RKO (cell line): ENCODE measurements around the gene BNC2.
A peak's percentile ranks its signal among the peaks of the same experiment; 100 is the strongest.

Source experiments
- DNase-seq: peaks from one replicate; pipeline ENCODE4 v3.0.0-alpha.2; 2016; ENCODE audit warnings: low spot score

BNC2 gene

DNA sequence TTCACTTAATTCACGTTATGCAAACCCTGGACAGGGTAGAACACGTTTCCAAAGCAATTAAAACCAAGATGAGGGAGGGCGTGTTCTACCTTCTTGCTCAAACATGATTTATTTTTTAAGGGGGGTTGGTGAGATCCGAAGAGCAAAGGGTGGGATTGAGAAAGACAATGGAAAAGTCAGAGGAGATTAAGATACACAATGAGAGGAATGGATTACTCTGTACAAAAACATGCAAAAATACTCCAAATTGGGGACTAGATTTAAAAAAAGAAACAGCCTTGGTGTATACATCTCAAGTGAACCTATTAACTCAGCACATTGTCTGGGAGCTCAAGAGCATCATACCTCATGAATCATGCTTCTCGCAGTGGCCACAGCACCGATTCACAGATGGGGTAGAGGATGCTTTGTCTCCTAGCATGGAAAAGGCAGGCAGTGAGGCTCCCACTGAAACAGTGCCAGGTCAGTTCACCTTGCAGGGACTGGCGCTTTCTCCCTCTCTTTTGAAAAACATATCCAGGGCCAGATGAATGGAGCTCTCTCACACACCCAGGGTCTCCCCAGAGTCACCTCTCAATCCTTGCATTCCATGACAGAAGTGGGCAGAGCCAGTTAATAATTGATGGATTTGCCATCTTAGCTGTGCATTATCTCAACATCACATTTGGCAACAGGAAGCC, 459.7 kb downstream of the BNC2 start:
- DNase-seq = peak; percentile 24

DNA sequence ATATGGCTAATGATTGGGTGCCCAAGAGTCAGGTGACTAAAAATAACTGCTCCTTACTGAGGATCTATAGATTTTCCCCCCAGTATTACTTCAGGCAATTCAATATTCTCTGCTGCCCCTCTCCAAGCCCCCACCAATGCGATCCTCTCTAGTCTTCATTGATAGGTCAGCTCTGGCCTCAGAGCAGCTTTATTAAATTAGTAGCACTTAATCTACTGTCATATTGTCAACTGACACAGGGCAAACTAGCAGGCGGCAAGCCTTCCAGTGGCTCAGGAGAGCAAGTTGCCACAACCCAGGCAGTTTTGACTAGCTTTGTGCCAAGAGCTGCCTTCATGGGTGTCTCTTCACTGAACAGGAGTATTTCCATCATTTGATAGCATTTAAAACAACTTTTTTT, 462.9 kb downstream of the BNC2 start:
- DNase-seq = no peak

DNA sequence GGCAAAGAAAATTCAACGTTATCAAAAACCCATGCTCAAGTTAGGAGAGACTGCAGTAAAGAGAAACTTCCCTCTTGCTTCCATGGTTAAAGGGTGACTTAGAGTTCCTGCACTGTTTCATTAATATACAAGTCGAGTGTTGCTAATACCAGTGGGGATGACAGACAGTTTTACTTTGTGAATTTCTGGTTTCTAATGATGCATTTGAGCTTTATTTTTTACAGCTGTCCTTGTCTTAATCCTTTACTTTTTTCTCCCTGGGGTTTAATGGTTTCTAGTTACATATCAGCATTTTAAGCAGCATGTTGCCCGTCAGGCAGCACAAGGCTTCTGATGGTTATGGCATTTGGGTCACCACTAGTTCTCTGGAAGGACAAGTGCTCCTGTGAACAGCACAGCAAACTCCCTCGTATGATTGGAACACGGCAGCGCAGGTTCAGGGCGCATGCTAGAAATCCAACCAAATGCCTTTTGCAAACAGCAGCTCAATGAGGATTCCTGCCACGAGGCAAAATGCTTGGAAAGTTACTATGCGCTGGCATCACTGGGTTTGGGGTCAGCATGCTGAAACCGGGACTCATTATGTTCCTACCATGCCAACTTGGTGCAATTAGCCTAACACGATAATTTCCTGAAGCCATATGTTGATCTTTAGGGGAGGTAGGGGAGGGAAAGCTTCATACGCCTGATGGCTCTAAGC, 463.8 kb downstream of the BNC2 start:
- no peak for DNase-seq

DNA sequence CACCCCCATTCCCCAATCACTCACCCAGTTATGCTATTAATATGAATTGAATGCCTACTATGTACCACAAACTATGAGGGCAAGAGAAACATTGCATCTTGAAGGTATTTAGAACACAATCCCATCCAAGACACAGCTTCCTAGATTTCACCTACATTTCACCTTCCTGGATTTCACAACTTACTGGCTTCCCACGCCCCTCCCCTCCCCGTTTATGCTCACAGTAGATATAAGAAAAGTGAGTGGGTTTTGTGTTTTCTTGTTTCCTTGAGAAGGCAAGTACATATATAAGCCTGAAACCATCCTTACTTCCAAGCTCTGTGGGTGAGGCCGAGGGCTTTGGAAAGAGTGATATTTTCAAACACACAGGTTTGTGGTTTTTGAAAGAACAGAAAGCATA, 465.0 kb downstream of the BNC2 start:
- no peak for DNase-seq

DNA sequence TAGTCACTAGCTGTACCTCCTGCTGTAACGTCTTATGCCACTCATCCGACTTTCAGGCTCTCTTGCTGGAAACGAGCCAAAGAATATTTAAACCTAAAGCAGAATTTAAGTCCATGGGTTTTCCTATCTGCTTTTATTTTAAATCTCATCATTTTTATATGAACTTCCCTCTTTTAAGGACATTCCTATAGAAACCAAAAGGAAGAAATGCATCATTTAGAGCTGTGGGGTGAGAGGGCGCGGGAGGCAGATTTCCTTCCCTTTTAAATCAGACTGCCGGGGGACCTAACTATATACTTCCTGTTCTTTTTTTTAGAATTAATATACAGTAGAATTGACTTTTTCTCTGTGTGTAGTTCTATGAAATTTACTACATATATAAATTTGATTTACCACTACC, 468.8 kb downstream of the BNC2 start:
- DNase-seq = no peak

DNA sequence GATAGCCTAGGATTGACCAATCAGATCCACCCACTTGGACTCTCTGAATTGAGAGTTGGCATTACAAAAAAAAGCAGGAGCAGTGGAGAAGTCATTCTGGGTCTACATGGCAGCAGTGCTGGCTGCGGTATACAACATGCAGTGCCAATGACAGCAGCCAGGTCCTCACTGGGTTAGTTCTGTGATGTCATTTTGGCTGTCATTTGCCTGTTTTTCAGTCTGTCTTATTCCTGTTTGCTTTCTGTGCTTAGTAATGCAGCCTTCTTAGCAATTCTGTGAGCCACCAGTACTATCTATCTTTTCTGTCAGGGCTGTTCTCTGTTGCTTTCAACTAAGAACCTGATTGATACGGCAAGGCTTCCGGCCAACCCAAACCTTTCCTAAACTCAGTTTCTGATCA, 471.8 kb downstream of the BNC2 start:
- DNase-seq = no peak

DNA sequence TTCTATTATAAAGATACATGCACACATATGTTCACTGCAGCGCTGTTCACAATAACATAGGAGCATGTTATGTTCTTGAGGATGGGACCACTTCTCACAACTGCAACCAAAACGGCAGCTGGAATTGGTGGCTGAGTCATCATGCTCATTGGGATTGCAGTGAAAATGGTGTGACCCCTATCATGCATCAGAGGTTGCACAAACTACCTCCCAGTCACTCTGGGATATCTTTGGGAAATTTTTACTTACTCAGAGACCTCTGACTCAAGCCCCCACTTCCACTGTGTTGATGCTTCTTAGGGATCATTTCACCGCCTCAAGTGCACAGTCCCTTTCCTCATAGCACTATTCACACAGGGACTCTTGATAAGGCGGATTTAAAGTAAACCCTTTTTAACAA, 474.1 kb downstream of the BNC2 start:
- peak; percentile 44 for DNase-seq

DNA sequence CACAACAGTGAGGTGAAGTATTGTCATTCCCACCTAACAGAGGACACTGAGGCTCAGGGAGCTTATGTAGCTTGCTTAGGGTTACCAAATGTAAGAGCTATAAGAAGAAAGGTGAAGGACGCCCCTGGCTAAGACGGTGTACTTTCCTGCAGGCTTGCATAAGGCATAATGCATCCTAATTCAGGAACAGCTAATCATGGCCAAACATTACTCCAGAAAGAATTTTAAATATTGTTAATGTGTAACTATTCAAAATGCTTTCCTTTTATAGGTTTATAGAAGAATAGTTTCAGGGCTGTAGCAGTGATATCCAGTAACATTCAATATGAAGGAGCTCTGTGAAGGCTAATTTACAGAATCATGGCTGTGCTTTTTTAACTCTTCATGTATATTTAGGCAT, 479.1 kb downstream of the BNC2 start:
- no peak for DNase-seq

DNA sequence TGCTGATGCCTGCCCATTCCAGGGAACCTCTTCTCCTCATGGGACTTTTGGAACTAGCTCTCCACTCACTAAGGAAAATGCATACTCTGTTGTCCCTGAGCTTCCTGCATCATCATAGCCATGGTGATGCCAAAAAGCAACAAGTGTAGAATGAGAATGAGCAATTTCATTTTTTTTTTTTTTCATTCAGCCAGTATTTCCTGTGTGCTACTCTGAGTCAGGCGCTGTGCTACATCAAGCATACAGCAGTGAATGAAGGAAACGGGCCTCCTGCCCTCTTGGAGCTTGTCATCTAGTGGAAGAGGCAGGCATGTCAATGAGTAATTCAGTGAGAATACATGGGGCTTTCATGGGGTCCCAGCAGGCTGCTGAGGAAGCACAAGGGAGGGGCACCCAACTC, 483.1 kb downstream of the BNC2 start:
- DNase-seq = peak; percentile 40

DNA sequence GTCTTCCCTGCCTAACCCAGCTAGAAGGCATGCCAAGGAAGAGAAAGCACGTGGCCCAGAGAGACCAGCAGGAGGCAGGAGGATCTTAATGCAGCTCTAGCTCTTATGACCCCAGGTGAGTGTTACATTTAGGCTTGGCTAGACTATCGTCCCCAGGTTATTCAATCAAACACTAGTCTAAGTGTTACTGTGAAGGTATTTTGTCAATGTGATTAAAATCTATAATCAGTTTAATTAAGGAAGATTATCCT, 483.7 kb downstream of the BNC2 start:
- no peak for DNase-seq

DNA sequence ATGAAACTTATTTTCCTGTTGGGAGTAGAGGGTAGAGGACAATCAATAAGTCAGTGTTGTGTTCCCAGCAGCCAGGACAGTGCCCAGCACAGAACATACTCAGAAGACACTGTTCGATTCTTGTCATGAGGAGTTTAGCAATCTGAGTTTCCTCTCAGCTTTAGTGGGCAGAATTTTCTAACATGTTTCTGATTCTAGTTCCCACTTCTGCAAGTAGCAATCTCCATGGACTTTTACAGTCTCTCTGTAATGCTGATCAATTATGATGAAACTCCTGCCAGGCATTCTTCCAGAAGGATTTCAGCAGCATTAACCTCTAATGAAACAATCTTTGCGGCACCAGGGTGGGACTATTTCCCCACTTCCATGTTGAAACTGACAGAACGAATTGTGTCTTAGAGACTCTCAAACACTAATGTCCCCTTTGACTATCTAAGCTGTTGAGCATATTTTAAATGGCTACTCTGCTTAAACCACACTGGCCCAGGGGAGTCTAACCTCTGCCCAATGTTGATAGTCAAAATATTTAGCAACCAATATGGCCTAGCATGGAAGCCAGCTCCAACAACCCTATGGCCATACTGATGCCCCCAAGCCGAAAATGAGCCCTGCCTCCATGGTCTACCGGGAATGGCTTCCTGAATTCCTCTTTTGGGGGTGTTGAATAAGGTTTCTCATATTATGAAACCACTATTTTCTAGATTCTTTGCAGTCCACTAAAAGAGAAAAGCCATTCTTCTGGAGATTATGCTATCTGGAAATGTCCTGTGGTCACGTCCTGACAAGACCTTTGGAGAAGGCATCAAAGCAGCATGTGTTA, 484.3 kb downstream of the BNC2 start:
- DNase-seq = no peak

DNA sequence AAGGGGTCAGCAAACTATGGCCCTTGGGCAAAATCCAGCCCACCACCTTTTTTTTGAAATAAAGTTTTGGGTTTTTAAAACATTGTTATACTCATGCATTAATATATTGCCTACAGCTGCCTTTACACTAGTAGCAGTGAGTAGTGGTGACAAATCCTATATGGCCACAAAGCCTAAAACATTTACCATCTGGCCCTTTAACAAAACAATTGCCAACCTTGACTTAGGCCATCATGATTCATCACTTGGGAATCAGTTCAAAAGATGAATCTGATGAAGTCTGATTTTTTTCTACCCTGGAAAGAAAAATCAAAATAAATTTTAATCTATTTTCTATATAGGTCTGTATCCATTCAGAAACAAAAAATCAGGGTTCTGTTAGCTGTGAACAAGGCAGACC, 484.9 kb downstream of the BNC2 start:
- DNase-seq = peak; percentile 80

DNA sequence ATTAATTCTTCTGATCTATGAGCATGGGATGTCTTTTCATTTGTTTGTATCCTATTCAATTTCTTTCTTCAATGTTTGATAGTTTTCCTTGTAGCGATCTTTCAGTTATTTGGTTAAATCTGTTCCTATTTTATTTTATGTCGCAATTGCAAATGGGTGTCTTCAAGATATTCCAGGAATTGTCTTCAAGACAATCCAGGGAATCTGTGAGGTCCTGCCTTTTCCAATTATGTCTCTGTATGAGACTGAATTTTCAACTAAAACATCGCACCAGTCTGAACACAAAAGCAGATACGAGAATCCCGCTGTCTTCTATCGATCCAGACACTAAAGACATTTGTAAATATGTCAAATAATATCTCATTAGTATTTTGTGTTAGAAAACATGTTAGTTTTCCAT, 485.5 kb downstream of the BNC2 start:
- no peak for DNase-seq

DNA sequence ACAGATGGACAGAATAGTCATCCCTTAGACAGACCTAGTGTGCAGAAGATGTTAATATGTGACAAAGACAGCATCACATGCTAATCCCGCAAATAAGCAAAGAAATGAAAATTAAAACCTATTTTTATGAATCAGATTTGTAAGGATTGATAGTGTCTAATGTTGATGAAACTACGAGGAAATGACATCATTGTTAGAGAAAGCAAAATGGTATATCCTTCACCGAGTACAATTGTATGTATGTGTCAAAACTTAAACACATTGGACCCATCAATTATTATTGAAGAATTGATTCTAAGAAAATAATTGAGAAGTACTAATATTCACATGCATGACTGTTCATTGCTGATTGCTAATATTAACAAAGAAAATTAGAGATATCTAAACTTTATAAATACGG, 493.2 kb downstream of the BNC2 start:
- DNase-seq = no peak

DNA sequence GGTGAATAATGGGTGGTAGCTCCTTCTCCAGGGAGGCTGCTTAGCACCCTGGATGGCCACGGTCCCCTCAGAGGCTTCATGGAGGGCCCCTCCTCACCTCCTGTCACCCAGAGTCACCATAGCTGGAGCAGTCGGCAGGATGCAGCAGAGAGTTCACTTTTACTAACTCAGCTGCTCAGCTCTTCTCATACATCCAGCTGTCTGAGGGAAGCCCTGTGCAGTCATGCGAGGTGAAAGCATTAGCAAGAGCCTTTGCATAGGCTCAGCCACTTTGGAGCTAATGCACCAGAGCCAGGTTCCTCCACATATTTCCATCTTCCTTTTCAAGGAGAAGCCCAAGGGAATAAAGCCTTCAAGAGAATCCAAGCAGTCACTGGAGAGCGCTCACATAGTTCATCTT, 499.2 kb downstream of the BNC2 start:
- no peak for DNase-seq

DNA sequence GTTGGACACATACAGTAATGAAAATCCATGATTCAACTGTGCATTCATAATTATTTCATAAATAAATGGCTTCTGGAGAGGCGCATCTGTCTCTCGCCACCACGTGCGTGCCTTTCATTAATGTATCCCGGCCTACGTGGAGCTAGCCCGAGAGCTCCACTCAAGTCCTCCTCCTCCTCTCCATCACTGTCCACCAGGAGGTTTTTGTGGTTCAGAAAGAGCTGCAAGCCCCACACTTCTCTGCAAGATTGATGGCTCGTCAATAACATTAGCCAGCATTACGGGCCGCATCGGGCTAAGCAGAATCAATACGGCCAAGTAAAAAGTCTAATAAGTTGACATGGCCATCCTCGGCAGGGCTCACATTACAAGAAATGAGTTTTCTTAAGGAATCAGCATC, 499.8 kb downstream of the BNC2 start:
- no peak for DNase-seq

DNA sequence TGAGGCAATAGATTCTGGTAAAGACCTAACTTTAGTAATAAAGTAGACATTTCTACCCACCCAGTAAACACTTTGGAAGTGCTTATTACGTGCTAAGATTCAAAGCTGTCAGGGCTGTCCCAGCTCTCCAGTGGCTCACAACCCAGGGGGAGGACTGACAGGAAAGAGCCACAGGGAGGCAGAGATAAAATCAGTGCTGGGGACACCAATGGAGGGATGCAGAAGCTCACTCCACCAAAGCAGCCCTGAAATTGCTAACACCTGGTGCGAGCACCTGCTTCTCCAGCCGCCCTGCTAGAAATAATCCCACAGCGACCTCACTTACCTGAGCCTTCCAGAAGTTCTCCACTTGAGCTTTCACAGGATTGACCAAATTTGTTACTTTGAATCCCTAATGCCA, 501.0 kb downstream of the BNC2 start:
- no peak for DNase-seq

DNA sequence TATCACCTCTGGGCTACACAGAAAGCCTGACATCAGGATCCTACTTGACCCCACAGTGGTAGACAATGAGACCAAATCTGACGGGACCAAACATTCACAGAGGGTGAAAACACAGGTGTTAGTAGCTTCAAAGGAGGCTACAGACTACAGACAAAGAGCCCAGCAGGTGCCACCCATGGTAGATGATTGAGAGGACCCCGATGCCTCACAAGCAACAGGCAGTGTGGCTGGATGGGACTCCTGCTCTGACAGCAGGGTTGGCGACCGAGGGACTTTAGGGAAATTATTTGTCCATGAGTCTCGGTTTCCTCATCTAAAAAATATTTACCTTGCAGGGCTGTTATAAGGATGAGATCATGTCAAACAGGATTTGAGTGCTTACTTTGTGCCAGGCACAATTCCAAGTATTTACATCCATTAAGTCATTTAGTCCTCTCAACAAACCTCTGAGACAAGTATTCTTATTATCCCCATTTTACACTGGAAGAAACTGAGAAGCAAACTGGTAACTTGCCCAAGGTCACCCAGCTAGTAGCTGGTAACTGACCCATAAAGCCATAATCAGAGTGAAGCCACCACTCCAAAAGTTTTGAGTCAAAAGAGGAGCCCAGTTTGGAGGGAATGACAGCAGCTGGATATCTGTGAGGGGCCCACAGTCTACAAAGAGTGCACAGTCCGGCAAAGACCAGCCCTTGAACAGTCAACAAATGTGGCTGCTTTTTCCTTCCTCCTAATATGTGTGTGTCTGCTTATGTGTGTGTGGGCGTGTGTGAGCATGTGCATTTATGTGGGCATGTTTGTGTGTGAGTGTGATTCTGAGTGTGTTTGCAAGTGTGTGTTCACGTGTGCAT, 502.0 kb downstream of the BNC2 start:
- peak; percentile 26 for DNase-seq

DNA sequence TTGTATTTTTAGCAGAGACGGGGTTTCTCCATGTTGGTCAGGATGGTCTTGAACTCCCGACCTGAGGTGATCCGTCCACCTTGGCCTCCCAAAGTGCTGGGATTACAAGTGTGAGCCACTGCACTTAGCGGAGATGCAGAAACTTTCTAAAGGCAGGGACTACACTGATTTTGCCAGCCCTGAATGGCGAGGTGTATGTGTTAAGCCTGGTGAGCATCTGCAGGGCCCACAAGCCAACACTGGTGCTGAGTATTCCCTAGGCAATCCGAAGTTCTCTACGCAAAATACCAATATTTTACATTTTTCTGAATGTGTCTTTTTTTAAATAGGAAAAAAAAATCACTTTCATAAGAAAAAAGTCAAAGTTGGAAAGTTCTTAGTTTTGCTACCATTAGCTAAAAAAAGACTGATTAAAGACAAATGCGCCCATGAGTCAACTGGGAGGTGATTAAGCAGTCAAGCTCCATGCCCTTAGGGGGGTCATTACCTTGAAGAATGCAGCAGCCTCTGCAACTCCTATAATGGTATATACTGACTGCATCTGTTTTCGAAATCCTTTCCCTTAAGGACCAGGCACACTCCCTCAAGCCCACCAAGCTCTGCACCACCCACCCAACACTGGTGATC, 502.8 kb downstream of the BNC2 start:
- DNase-seq = no peak

DNA sequence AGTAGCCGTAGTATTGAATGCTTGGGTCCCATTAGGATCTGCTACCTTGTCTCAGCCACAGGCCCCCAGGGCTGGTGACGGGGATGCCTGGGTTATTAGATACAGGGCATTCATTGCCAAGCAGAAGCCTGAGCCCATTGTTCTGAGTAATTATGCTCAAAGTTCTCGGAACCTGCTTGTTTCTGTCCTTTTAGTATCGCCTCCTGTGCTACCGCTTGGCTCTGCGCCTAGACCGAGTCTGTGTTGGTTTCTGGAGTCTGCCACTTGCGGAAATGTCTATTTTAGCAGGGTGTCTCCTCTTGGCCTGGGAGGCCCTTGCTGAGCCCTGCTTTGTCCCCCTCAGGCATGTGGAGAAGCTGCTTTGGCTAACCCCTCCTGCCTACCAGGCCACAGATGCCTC, 506.1 kb downstream of the BNC2 start:
- no peak for DNase-seq

DNA sequence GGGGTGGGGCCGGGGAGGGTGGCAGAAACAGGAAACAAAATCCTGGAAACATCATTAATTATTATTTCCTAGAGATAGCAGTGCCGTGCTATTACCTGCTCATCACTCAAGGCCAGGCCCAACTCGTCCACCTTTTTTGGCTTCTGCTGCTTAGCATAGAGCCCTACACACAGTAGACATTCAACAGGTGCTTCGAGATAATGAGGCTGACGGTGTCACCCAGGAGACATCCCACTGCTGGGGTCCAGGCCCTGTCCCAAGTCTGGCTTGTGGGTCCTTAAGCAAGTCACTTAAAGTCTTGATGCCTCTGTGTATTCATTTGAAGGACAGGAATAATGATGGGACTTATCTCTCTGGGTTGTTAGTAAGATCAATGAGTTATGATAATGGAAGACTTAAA, 506.6 kb downstream of the BNC2 start:
- no peak for DNase-seq
